ENCODE data around the gene SBK3. TPM values are rescaled to one million over a fixed set of nuclear protein-coding genes. Genes with fewer than 3 reads are reported as not detected.

Gene SBK3
- polyA plus RNA-seq, 1 of the 3 experiments (the other 2 are of a cell fraction): 0.03 TPM

GRCh38 chr19:55542292-55542855 lies 3.0 kb downstream of the SBK3 start:
- ChIA-PET POLR2A (no interaction called here), CTCF (interaction anchor here (1.0 kb wide), 1 partner anchor 25 kb away, joined by 3 read pairs; no protein-coding TSS in a partner anchor)
- no peaks in the 10 kb centered on the region for H3K79me2 ChIP-seq (ENCODE audit: insufficient read depth)
- no peaks in the 10 kb centered on the region for H4K20me1 ChIP-seq (ENCODE audit: insufficient read depth)
- H3F3A ChIP-seq (replicated peaks; ENCODE audit: insufficient read depth): peaks cover 4% of the 10 kb centered on the region
- no peaks in the 10 kb centered on the region for H3K36me3 ChIP-seq (replicated peaks in 1 of 2; ENCODE audit: control insufficient read depth in 1 of 2, insufficient read depth in 2 of 2, low read length in 1 of 2)
- H3K9ac ChIP-seq: no peak overlapping the region
- DNase-seq: no peak
- H3K4me1 ChIP-seq (ENCODE audit: control insufficient read depth in 1 of 2, insufficient read depth in 2 of 2, low read depth in 1 of 2, low read length in 1 of 2): peaks cover 2 to 8% of the 10 kb centered on the region in 2 experiments; a peak in 2 of 4 replicates
- WGBS (ENCODE audit: low lambda C conversion rate): 51% methylated on average over 7 of the region's 7 CpGs
- H3K9me3 ChIP-seq: no peaks in the 10 kb centered on the region
- no peak overlapping the region for H3K4me3 ChIP-seq (ENCODE audit: low read depth in 2 of 2, low read length in 1 of 2)
- no peak for TF ChIP-seq USF2 (IDR thresholded peaks at IDR 0.05; ENCODE audit: borderline replicate concordance, low read depth, low read length)
- TF ChIP-seq NFIC (IDR thresholded peaks at IDR 0.05; ENCODE audit: borderline replicate concordance): no peak
- TF ChIP-seq TEAD4 (IDR thresholded peaks at IDR 0.05; ENCODE audit: borderline replicate concordance, insufficient read depth): no peak
- no peak for TF ChIP-seq FOXM1 (IDR thresholded peaks at IDR 0.05; ENCODE audit: low read depth)
- TF ChIP-seq, protein P1, sequence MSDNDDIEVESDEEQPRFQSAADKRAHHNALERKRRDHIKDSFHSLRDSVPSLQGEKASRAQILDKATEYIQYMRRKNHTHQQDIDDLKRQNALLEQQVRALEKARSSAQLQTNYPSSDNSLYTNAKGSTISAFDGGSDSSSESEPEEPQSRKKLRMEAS (IDR thresholded peaks at IDR 0.05; ENCODE audit: low read depth): no peak
- no peak for TF ChIP-seq NRF1 (IDR thresholded peaks at IDR 0.05; ENCODE audit: low read depth, low read length)
- no peak for TF ChIP-seq FOXJ3 (CRISPR knock-in tag; IDR thresholded peaks at IDR 0.05)
- TF ChIP-seq CTCF (IDR thresholded peaks at IDR 0.05): no peak
- TF ChIP-seq SIN3A (IDR thresholded peaks at IDR 0.05; ENCODE audit: borderline replicate concordance, low read depth, low read length): no peak
- no peak for TF ChIP-seq GATA2 (CRISPR knock-in tag; IDR thresholded peaks at IDR 0.05)
- TF ChIP-seq USF1 (IDR thresholded peaks at IDR 0.05; ENCODE audit: borderline replicate concordance, low read depth): no peak
- no peak overlapping the region for H3K27ac ChIP-seq (ENCODE audit: low read depth in 2 of 2, low read length in 1 of 2)
- no peaks in the 10 kb centered on the region for H3K27me3 ChIP-seq (ENCODE audit: insufficient read depth)
- no peak overlapping the region for H3K4me2 ChIP-seq
- H2AFZ ChIP-seq (ENCODE audit: low read depth): no peak overlapping the region
- H3K9me2 ChIP-seq: no peaks in the 10 kb centered on the region

DNA sequence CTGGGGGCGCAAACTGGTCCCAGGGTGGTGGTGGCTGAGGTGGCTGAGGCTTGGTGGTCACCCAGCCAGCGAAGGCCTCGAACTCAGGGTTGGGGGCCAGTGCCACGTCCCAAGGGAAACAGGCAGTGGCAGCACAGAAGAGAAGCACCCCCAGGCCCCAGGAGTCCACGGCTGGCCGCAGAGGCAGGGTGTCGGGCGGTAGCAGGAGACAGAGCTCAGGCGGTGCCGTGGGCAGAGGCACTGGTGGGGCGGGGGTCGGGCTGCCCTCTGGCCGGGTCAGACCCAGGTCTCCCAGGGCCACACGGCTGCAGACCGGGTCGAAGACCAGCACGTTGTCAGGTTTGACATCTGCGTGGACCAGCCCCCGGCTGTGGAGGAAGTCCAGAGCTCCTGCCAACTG lies 4.3 kb downstream of the SBK3 start:
- no peaks in the 10 kb centered on the region for H3K79me2 ChIP-seq (ENCODE audit: insufficient read depth)
- CTCF ChIA-PET: interaction anchor here (1.0 to 1.4 kb wide), 4 partner anchors 24 to 37 kb away, joined by 3 to 5 read pairs (median 4); no protein-coding TSS in a partner anchor
- 57% methylated on average over 17 of the region's 19 CpGs for WGBS (ENCODE audit: low lambda C conversion rate)
- no peak overlapping the region for H3K27ac ChIP-seq (ENCODE audit: low read depth in 2 of 2, low read length in 1 of 2)
- POLR2A ChIA-PET: no interaction called here
- H3K4me2 ChIP-seq: no peak overlapping the region
- H3K9ac ChIP-seq: no peak overlapping the region
- H3K9me3 ChIP-seq: no peaks in the 10 kb centered on the region
- H3K9me2 ChIP-seq: no peaks in the 10 kb centered on the region
- H2AFZ ChIP-seq (ENCODE audit: low read depth): no peak overlapping the region
- no peak for DNase-seq
- H3F3A ChIP-seq (replicated peaks; ENCODE audit: insufficient read depth): peaks cover 4% of the 10 kb centered on the region
- peaks cover 0 to 3% of the 10 kb centered on the region in 2 experiments; a peak in 2 of 4 replicates for H3K4me1 ChIP-seq (ENCODE audit: control insufficient read depth in 1 of 2, insufficient read depth in 2 of 2, low read depth in 1 of 2, low read length in 1 of 2)
- no peaks in the 10 kb centered on the region for H3K27me3 ChIP-seq (ENCODE audit: insufficient read depth)
- no peaks in the 10 kb centered on the region for H3K36me3 ChIP-seq (replicated peaks in 1 of 2; ENCODE audit: control insufficient read depth in 1 of 2, insufficient read depth in 2 of 2, low read length in 1 of 2)
- H4K20me1 ChIP-seq (ENCODE audit: insufficient read depth): no peaks in the 10 kb centered on the region
- H3K4me3 ChIP-seq (ENCODE audit: low read depth in 2 of 2, low read length in 1 of 2): no peak overlapping the region
- no peak for TF ChIP-seq RFX5 (IDR thresholded peaks at IDR 0.05; ENCODE audit: low read length)
- no peak for TF ChIP-seq PBX3 (IDR thresholded peaks at IDR 0.05)
- TF ChIP-seq CTCF (IDR thresholded peaks at IDR 0.05): no peak
- TF ChIP-seq GABPA (IDR thresholded peaks at IDR 0.05; ENCODE audit: low read depth): no peak
- no peak for TF ChIP-seq USF2 (IDR thresholded peaks at IDR 0.05; ENCODE audit: borderline replicate concordance, low read depth, low read length)
- TF ChIP-seq SMC3 (IDR thresholded peaks at IDR 0.05; ENCODE audit: low read depth, low read length): no peak
- no peak for TF ChIP-seq EP300 (IDR thresholded peaks at IDR 0.05; ENCODE audit: borderline replicate concordance in 1 of 2, low read depth in 1 of 2, low read length in 1 of 2)
- no peak for TF ChIP-seq USF1 (IDR thresholded peaks at IDR 0.05; ENCODE audit: borderline replicate concordance, low read depth)
- no peak for TF ChIP-seq TEAD4 (IDR thresholded peaks at IDR 0.05; ENCODE audit: borderline replicate concordance, insufficient read depth)
- no peak for TF ChIP-seq POLR2AphosphoS5 (IDR thresholded peaks at IDR 0.05; ENCODE audit: low read depth, low read length)
